Fibroblast of lung (primary cell): ENCODE measurements around the gene CD58. TPM values are rescaled to one million over a fixed set of nuclear protein-coding genes. Genes with fewer than 3 reads are reported as not detected.
"Not testable (repeated sequence)": the region's sequence is repeated elsewhere in the genome, so short reads cannot be mapped to it uniquely, and the experiment has no call there.

Source experiments
- DNase-seq, 2 donors: peaks; one replicate each; pipeline versions ENCODE4 v3.0.0 to v3.0.0-alpha.2; 2010; ENCODE audit warnings: low read depth in 2 of 2
- H2AFZ ChIP-seq: 2 replicates; pipeline ENCODE4 v1.5.1; 2012; ENCODE audit warnings: low read length, control low read depth, inconsistent platforms
- H3K27ac ChIP-seq: 2 replicates; pipeline ENCODE4 v1.5.1; 2011; ENCODE audit warnings: low read length, control low read depth; ENCODE audit not compliant: insufficient read depth
- H3K27me3 ChIP-seq: 2 replicates; pipeline ENCODE4 v1.5.1; 2011; ENCODE audit warnings: mild to moderate bottlenecking, low read length; ENCODE audit not compliant: control insufficient read depth, insufficient read depth
- H3K36me3 ChIP-seq: 2 replicates; pipeline ENCODE4 v1.5.1; 2011; ENCODE audit warnings: low read length; ENCODE audit not compliant: control insufficient read depth, insufficient read depth
- H3K4me1 ChIP-seq: 2 replicates; pipeline ENCODE4 v1.5.1; 2011; ENCODE audit warnings: low read length; ENCODE audit not compliant: control insufficient read depth, insufficient read depth; ENCODE audit errors: extremely low read depth
- H3K4me2 ChIP-seq: 2 replicates; pipeline ENCODE4 v1.5.1; 2011; ENCODE audit warnings: low read length, control low read depth; ENCODE audit not compliant: insufficient read depth; ENCODE audit errors: extremely low read depth
- H3K4me3 ChIP-seq, 4 experiments: fragments of 200-600 bp in 1 of 4; sonication (generic) in 1 of 4; replicated peaks in 1 of 4; 2 replicates each; pipeline ENCODE4 v1.5.1; 2011 to 2016; ENCODE audit warnings: low read length in 4 of 4, low read depth in 3 of 4, mild to moderate bottlenecking in 3 of 4, control low read depth in 2 of 4, inconsistent platforms in 1 of 4, mixed read lengths in 1 of 4; ENCODE audit not compliant: insufficient read depth in 1 of 4; ENCODE audit errors: control extremely low read depth in 1 of 4
- H3K79me2 ChIP-seq: 2 replicates; pipeline ENCODE4 v1.5.1; 2012; ENCODE audit warnings: mild to moderate bottlenecking, low read length, inconsistent platforms; ENCODE audit not compliant: control insufficient read depth, insufficient read depth
- H3K9ac ChIP-seq: 2 replicates; pipeline ENCODE4 v1.5.1; 2011; ENCODE audit warnings: mild to moderate bottlenecking, low read length, control low read depth; ENCODE audit not compliant: insufficient read depth
- H3K9me3 ChIP-seq: 2 replicates; pipeline ENCODE4 v1.5.1; 2012; ENCODE audit warnings: low read depth, low read length; ENCODE audit not compliant: control insufficient read depth, insufficient read depth
- H4K20me1 ChIP-seq: 2 replicates; pipeline ENCODE4 v1.5.1; 2011; ENCODE audit warnings: low read length; ENCODE audit not compliant: control insufficient read depth, insufficient read depth; ENCODE audit errors: extremely low read depth
- polyA plus RNA-seq, 2 donors: library from polyadenylated mRNA; depleted of rRNA in 1 of 2; stranded (reverse) in 1 of 2; unstranded in 1 of 2; fragments of >200 nt; gene quantifications; 2 replicates each; pipeline ENCODE4 v1.2.1, GENCODE V29; 2011 to 2012; ENCODE audit warnings: missing spikeins in 1 of 2
- total RNA-seq: library from RNA; depleted of rRNA; stranded (reverse); fragments of >200 nt; gene quantifications from 2 replicates; pipeline ENCODE4 v1.2.1, GENCODE V29; 2014
- TF ChIP-seq, protein P1 (sequence below), 2 donors: IDR thresholded peaks in 1 of 2; conservative IDR thresholded peaks in 1 of 2; 1 replicate in 1 of 2; 2 replicates in 1 of 2; pipeline ENCODE4 v1.5.1; 2011 to 2012; ENCODE audit warnings: low read length in 2 of 2, control low read depth in 1 of 2, inconsistent platforms in 1 of 2, low read depth in 1 of 2, mild to moderate bottlenecking in 1 of 2

The CD58 gene
- total and polyA plus RNA-seq, 2 donors (not counting 1 experiment from before 2014, with no cell fraction given), result 8.4 to 16.3 TPM

DNA sequence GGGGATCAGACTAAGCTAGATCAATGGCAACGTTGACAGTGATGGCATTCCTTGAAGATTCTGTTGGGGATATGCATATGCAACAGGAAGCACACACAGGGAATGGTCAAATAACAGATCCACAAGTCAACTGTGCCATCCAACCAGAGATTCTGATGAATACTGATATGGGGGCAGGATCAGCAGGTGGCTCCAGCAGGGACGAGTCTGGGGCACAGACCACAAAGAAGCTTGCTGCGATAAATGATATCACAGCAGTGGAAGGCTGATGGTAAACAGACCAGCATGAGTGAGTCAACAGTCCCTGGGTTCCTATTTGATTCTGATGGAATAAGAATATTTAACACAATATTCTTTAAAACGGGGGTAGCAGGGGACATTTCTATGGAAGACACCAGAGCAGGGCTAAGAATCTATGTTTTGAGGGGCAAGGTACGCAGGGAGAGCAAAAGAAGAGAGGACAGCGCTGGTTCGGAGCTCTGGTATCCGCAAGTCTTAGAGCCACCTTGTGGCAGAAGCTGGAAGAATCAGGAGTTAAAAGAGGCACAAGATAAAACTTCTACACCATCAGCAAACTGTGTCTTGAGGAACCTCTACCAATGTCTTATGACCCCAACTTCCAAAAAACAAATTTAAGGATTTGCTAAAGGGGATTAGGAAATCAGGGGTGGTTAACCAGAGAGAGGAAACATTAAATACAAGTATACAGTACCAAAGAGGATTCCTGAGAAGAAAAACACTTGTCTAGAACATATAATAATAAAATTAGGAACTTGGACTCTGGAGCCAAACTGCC lies 25.3 kb upstream of the CD58 start:
- not testable (repeated sequence) for H3K36me3 ChIP-seq, H3K9ac ChIP-seq, H3K27me3 ChIP-seq, H3K79me2 ChIP-seq, H3K27ac ChIP-seq, H2AFZ ChIP-seq, H3K9me3 ChIP-seq, H4K20me1 ChIP-seq, H3K4me1 ChIP-seq
- peak overlapping the region; percentile 64 for H3K4me2 ChIP-seq
- peak; percentile 18 to 50 for DNase-seq
- H3K4me3 ChIP-seq, result peak overlapping the region in 1 of 4 experiments; percentile 21
- TF ChIP-seq, protein P1, sequence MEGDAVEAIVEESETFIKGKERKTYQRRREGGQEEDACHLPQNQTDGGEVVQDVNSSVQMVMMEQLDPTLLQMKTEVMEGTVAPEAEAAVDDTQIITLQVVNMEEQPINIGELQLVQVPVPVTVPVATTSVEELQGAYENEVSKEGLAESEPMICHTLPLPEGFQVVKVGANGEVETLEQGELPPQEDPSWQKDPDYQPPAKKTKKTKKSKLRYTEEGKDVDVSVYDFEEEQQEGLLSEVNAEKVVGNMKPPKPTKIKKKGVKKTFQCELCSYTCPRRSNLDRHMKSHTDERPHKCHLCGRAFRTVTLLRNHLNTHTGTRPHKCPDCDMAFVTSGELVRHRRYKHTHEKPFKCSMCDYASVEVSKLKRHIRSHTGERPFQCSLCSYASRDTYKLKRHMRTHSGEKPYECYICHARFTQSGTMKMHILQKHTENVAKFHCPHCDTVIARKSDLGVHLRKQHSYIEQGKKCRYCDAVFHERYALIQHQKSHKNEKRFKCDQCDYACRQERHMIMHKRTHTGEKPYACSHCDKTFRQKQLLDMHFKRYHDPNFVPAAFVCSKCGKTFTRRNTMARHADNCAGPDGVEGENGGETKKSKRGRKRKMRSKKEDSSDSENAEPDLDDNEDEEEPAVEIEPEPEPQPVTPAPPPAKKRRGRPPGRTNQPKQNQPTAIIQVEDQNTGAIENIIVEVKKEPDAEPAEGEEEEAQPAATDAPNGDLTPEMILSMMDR (conservative IDR thresholded peaks at IDR 0.05 in 1 of 2, IDR thresholded peaks at IDR 0.05 in 1 of 2; ENCODE audit: low read depth in 1 of 2, low read length in 2 of 2), result peak; percentile 46 to 60

DNA sequence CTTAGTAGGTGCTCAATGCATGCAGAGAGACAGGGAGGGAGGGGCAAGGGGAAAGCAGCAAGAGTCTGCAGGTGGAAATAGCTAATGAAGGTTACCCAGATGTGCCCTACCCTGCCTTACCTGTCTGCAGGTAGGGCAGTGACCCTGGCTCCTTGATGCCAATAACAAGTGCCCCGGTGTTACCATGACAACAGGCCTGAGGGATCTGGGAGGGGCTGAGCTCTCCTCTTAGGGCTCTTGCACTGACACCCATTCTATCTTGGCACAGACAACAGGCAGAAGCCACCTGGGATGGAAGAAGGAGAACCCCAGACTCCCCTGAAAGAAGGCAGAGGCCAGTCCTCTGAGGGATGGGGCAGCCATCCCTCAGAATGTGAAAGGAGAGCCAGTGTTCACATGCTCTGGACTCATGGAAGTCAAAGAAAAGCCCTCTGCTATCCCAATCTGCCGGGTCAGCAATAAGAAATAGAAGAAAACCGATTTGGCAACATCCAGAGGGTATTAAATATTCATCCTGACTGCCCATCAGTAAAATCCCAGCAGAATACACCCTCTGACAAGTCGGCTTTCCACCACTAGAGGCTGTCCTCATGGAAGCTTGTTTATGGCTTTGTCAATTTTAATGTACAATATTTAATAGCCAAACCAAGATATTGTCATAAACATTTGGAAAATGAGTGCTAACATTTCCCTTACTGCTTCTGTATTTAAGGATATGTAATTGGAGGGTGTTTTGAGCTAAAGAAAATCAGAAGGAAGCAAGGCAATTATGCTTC lies 24.4 kb upstream of the CD58 start:
- H3K4me2 ChIP-seq, H3K9ac ChIP-seq, H3K4me3 ChIP-seq, H3K36me3 ChIP-seq, H4K20me1 ChIP-seq, H3K4me1 ChIP-seq, H3K27me3 ChIP-seq, H2AFZ ChIP-seq, H3K9me3 ChIP-seq, H3K27ac ChIP-seq, H3K79me2 ChIP-seq: not testable (repeated sequence)
- TF ChIP-seq, protein P1 (conservative IDR thresholded peaks at IDR 0.05 in 1 of 2, IDR thresholded peaks at IDR 0.05 in 1 of 2; ENCODE audit: low read depth in 1 of 2, low read length in 2 of 2), result peak; percentile 21 to 55
- DNase-seq, result peak in 1 of 2 donors; percentile 22

DNA sequence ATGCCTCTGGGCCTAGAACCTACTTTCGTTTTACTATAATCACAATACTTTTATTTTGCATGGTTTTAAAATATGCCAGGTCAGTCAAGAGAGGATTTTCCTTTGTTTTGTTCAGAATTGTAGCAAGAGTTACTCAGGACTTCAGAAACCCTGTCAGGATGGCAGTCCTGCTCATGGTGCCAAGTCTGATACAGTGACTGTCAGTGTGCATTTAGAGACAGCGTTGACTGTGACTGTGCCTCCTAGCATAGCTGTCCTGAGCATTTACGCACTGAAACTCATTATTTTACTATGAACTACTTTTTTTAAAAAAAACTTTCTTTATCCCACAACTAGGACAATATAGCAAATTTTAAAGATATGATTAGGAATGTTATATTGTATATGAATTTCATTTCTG lies 23.2 kb upstream of the CD58 start:
- not testable (repeated sequence) for H3K36me3 ChIP-seq, H2AFZ ChIP-seq, H3K4me1 ChIP-seq, H3K9me3 ChIP-seq, H3K4me3 ChIP-seq, H4K20me1 ChIP-seq, H3K79me2 ChIP-seq, DNase-seq, H3K27me3 ChIP-seq, H3K27ac ChIP-seq, H3K9ac ChIP-seq, H3K4me2 ChIP-seq

DNA sequence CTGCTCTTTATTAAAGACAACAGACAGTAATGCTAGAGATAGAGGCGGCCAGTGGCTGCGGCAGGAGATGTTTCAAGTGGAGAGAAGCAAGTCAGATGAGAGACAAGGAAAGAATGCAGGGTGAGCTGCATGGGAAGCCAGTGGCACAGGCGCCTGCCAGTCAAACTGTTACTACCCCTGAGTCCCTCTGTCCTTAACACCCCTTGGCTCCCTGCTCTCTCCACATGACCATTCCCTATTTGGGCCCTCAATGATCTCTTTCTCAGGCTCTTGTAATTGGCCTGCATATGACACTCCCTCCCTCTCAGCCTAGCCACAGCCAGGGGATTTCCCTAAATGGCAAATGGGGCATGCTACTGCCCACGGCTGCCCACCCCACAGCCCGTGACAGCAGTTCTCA lies 22.6 kb upstream of the CD58 start:
- H3K36me3 ChIP-seq, H3K4me1 ChIP-seq, H3K4me2 ChIP-seq, H3K27ac ChIP-seq, H3K9ac ChIP-seq, H3K79me2 ChIP-seq, H3K9me3 ChIP-seq, DNase-seq, H3K4me3 ChIP-seq, H3K27me3 ChIP-seq, H4K20me1 ChIP-seq, H2AFZ ChIP-seq: not testable (repeated sequence)

DNA sequence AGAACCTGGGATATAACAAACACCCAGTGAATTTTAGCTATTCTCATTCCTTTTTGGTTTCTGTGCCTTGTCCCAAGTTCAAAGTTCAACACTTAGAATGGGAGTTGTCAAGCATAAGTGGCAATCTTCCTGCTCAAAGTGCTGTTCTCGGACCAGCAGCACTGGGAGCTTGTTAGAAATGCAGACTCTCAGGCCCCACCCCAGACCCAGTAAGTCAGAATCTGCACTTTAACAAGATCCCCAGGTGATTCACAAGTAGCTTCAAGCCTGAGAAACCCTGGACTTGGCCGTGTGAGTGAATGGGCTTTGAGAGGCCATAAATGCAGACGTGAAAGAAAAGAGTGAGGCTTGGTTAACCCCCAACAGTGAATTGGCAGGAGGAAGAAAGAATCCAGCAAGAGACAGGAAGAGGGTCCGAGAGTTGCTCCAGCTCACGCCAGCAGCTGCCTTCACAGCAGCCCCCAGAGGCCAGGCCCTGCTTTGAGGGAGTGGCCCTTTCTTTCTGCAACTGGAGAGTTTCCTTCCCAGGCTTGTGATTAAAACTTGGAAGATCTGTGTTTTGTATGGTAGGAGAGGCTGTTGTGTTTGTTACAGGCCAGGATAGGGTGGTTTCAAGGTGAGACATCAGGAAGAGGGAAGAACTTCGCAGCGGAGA lies 21.3 kb upstream of the CD58 start:
- not testable (repeated sequence) for H4K20me1 ChIP-seq, H3K4me3 ChIP-seq, H3K4me1 ChIP-seq, H3K79me2 ChIP-seq, H3K27ac ChIP-seq, H3K9ac ChIP-seq, H3K4me2 ChIP-seq, H3K36me3 ChIP-seq, H3K9me3 ChIP-seq, DNase-seq, H2AFZ ChIP-seq, H3K27me3 ChIP-seq
